Glutamatergic neuron (in vitro differentiated cells): ENCODE data around the gene NCR1. TPM values are rescaled to one million over a fixed set of nuclear protein-coding genes. Genes with fewer than 3 reads are reported as not detected.

Source experiments
- DNase-seq: peaks from one replicate; pipeline ENCODE4 v3.0.0; 2022
- H3K27ac Mint-ChIP-seq: one replicate; pipeline ENCODE4 v1.8.0; 2020; ENCODE audit warnings: mild to moderate bottlenecking, mixed read lengths, inconsistent platforms; ENCODE audit not compliant: unreplicated experiment
- H3K27me3 Mint-ChIP-seq: one replicate; pipeline ENCODE4 v1.8.0; 2020; ENCODE audit warnings: mild to moderate bottlenecking, moderate library complexity, mixed read lengths, inconsistent platforms; ENCODE audit not compliant: unreplicated experiment
- H3K36me3 Mint-ChIP-seq: one replicate; pipeline ENCODE4 v1.8.0; 2020; ENCODE audit warnings: mild to moderate bottlenecking, mixed read lengths, inconsistent platforms; ENCODE audit not compliant: unreplicated experiment
- H3K4me1 Mint-ChIP-seq: one replicate; pipeline ENCODE4 v1.8.0; 2020; ENCODE audit warnings: mild to moderate bottlenecking, low read depth, mixed read lengths, inconsistent platforms; ENCODE audit not compliant: unreplicated experiment
- H3K4me3 Mint-ChIP-seq: one replicate; pipeline ENCODE4 v1.8.0; 2020; ENCODE audit warnings: mild to moderate bottlenecking, mixed read lengths, inconsistent platforms; ENCODE audit not compliant: unreplicated experiment
- H3K9me3 Mint-ChIP-seq: one replicate; pipeline ENCODE4 v1.8.0; 2020; ENCODE audit warnings: mild to moderate bottlenecking, moderate library complexity, mixed read lengths, inconsistent platforms; ENCODE audit not compliant: unreplicated experiment
- CTCF ChIP-seq: fragments of 200-600 bp; sonication (generic); IDR thresholded peaks from one replicate; pipeline ENCODE4 v1.5.0; 2021; ENCODE audit not compliant: partially characterized antibody, unreplicated experiment
- total RNA-seq: library from RNA; stranded (reverse); fragmentation: NEBNext Ultra II Directional; extraction: Animal tissue kit (Norgen Biotek cat#: 25700); gene quantifications from one replicate; pipeline ENCODE4 v1.2.1, GENCODE V29; 2021; ENCODE audit not compliant: unreplicated experiment

The NCR1 gene
- total RNA-seq, 1 donor from 2014 or later, result not detected

- no peak overlapping the region for H3K27ac Mint-ChIP-seq
- H3K27me3 Mint-ChIP-seq, result no peaks in the 10 kb centered on the region
- DNase-seq, result no peak
- no peak overlapping the region for H3K4me3 Mint-ChIP-seq
- no peak for TF ChIP-seq CTCF
- H3K9me3 Mint-ChIP-seq, result no peaks in the 10 kb centered on the region
- no peaks in the 10 kb centered on the region for H3K4me1 Mint-ChIP-seq
- no peaks in the 10 kb centered on the region for H3K36me3 Mint-ChIP-seq
Observed at GRCh38 chr19:54875506-54875905, 30.4 kb upstream of the NCR1 start.

- H3K9me3 Mint-ChIP-seq, result no peaks in the 10 kb centered on the region
- no peak overlapping the region for H3K4me3 Mint-ChIP-seq
- no peaks in the 10 kb centered on the region for H3K36me3 Mint-ChIP-seq
- H3K27me3 Mint-ChIP-seq, result peaks cover under 1% of the 10 kb centered on the region
- H3K4me1 Mint-ChIP-seq, result no peaks in the 10 kb centered on the region
- DNase-seq, result no peak
- TF ChIP-seq CTCF, result no peak
- H3K27ac Mint-ChIP-seq, result no peak overlapping the region
Observed at GRCh38 chr19:54877471-54877870, 28.5 kb upstream of the NCR1 start.

GRCh38 chr19:54881884-54882283 is 24.1 kb upstream of the NCR1 start:
- DNase-seq, result no peak
- no peak for TF ChIP-seq CTCF
- H3K36me3 Mint-ChIP-seq, result no peaks in the 10 kb centered on the region
- H3K27me3 Mint-ChIP-seq, result peaks cover 2% of the 10 kb centered on the region
- H3K27ac Mint-ChIP-seq, result no peak overlapping the region
- H3K4me3 Mint-ChIP-seq, result no peak overlapping the region
- H3K4me1 Mint-ChIP-seq, result no peaks in the 10 kb centered on the region
- H3K9me3 Mint-ChIP-seq, result no peaks in the 10 kb centered on the region

- Mint-ChIP-seq H3K27me3 (peaks cover 2% of the 10 kb centered on the region), H3K36me3 (no peaks in the 10 kb centered on the region), H3K4me1 (no peaks in the 10 kb centered on the region), H3K9me3 (no peaks in the 10 kb centered on the region), H3K4me3 (no peak overlapping the region), H3K27ac (no peak overlapping the region)
- no peak for TF ChIP-seq CTCF
- no peak for DNase-seq
Observed at GRCh38 chr19:54882758-54883157, 23.2 kb upstream of the NCR1 start.

GRCh38 chr19:54883228-54883627 is 22.7 kb upstream of the NCR1 start:
- no peaks in the 10 kb centered on the region for H3K36me3 Mint-ChIP-seq
- TF ChIP-seq CTCF, result no peak
- no peak overlapping the region for H3K27ac Mint-ChIP-seq
- no peak overlapping the region for H3K4me3 Mint-ChIP-seq
- H3K27me3 Mint-ChIP-seq, result peaks cover 2% of the 10 kb centered on the region
- no peak for DNase-seq
- H3K4me1 Mint-ChIP-seq, result no peaks in the 10 kb centered on the region
- H3K9me3 Mint-ChIP-seq, result no peaks in the 10 kb centered on the region
